HL-60 (cell line): ENCODE measurements around the gene SEC63.
A peak's percentile ranks its signal among the peaks of the same experiment; 100 is the strongest.
"Not testable (repeated sequence)": the region's sequence is repeated elsewhere in the genome, so short reads cannot be mapped to it uniquely, and the experiment has no call there.

ENCODE experiments used
- DNase-seq, 2 experiments: peaks; one replicate each; pipeline ENCODE4 v3.0.0-alpha.2; 2010 to 2020; ENCODE audit warnings: low read depth in 1 of 2, low spot score in 1 of 2
- H3K27ac ChIP-seq: fragments of 250-450 bp; sonication (Bioruptor Pico); replicated peaks from 2 replicates; pipeline ENCODE4 v1.5.1; 2020; ENCODE audit warnings: mild to moderate bottlenecking, moderate library complexity
- H3K27me3 ChIP-seq: fragments of 250-450 bp; sonication (Bioruptor Pico); 2 replicates; pipeline ENCODE4 v1.5.1; 2021; ENCODE audit warnings: mild to moderate bottlenecking, moderate library complexity; ENCODE audit not compliant: insufficient read depth, poor library complexity, severe bottlenecking
- H3K4me3 ChIP-seq: replicated peaks from 2 replicates; pipeline ENCODE4 v1.5.1; 2011; ENCODE audit warnings: mild to moderate bottlenecking, control low read depth, low read length; ENCODE audit not compliant: insufficient read depth
- CTCF ChIP-seq: IDR thresholded peaks from one replicate; pipeline ENCODE4 v1.5.1; 2011; ENCODE audit warnings: low read length, control low read depth, inconsistent platforms; ENCODE audit not compliant: insufficient read depth
- GABPA ChIP-seq: IDR thresholded peaks from 2 replicates; pipeline ENCODE4 v1.6.1; 2012; ENCODE audit warnings: low read depth
- POLR2AphosphoS5 ChIP-seq: IDR thresholded peaks from 2 replicates; pipeline ENCODE4 v1.6.1; 2012; ENCODE audit warnings: low read depth
- SPI1 ChIP-seq: IDR thresholded peaks from 2 replicates; pipeline ENCODE4 v1.6.1; 2012; ENCODE audit warnings: low read depth, mild to moderate bottlenecking, borderline replicate concordance
- TF ChIP-seq, protein P1 (sequence below): IDR thresholded peaks from 2 replicates; pipeline ENCODE4 v1.6.1; 2012; ENCODE audit warnings: low read depth; ENCODE audit not compliant: insufficient replicate concordance

Gene SEC63

DNA sequence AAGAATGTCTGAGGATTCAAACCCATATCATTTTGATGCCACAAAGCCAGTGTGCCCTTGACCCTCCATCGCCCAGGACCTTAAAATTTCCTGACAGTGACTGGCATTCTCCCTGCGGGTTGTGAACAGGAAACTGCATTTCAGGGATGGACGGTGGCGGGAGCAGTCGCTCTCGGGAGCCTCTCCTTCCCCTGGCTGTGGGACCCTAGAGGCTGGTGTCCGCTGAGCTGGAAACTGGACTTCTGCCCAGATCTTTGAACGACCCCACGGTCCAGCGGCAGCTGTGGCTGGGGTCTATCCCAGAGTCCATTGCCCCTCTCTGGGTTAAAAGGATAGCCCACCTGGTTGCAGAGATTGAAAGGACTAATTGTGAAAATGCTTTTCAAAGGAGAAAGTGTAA lies 1.4 kb upstream of the SEC63 start:
- Histone ChIP-seq H3K4me3 (no peak overlapping the region), H3K27me3 (no peaks in the 10 kb centered on the region), H3K27ac (no peak overlapping the region)
- no peak for DNase-seq
- no peak for TF ChIP-seq POLR2AphosphoS5
- TF ChIP-seq GABPA = no peak
- TF ChIP-seq SPI1 = no peak
- no peak for TF ChIP-seq CTCF
- TF ChIP-seq, protein P1, sequence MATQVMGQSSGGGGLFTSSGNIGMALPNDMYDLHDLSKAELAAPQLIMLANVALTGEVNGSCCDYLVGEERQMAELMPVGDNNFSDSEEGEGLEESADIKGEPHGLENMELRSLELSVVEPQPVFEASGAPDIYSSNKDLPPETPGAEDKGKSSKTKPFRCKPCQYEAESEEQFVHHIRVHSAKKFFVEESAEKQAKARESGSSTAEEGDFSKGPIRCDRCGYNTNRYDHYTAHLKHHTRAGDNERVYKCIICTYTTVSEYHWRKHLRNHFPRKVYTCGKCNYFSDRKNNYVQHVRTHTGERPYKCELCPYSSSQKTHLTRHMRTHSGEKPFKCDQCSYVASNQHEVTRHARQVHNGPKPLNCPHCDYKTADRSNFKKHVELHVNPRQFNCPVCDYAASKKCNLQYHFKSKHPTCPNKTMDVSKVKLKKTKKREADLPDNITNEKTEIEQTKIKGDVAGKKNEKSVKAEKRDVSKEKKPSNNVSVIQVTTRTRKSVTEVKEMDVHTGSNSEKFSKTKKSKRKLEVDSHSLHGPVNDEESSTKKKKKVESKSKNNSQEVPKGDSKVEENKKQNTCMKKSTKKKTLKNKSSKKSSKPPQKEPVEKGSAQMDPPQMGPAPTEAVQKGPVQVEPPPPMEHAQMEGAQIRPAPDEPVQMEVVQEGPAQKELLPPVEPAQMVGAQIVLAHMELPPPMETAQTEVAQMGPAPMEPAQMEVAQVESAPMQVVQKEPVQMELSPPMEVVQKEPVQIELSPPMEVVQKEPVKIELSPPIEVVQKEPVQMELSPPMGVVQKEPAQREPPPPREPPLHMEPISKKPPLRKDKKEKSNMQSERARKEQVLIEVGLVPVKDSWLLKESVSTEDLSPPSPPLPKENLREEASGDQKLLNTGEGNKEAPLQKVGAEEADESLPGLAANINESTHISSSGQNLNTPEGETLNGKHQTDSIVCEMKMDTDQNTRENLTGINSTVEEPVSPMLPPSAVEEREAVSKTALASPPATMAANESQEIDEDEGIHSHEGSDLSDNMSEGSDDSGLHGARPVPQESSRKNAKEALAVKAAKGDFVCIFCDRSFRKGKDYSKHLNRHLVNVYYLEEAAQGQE = no peak

GRCh38 chr6:107958689-107959362 lies 818 bp upstream of the SEC63 start:
- Histone ChIP-seq H3K27ac (peak overlapping the region; percentile 92), H3K4me3 (peak overlapping the region; percentile 53)
- H3K27me3 ChIP-seq, DNase-seq: not testable (repeated sequence)

GRCh38 chr6:107957308-107957908 lies 600 bp downstream of the SEC63 start:
- Histone ChIP-seq H3K4me3 (peak overlapping the region; percentile 53), H3K27me3 (no peaks in the 10 kb centered on the region), H3K27ac (peak overlapping the region; percentile 92)
- peak; percentile 39 to 81 for DNase-seq
- TF ChIP-seq POLR2AphosphoS5 = peak; percentile 56
- TF ChIP-seq CTCF = no peak
- TF ChIP-seq SPI1 = peak; percentile 89

DNA sequence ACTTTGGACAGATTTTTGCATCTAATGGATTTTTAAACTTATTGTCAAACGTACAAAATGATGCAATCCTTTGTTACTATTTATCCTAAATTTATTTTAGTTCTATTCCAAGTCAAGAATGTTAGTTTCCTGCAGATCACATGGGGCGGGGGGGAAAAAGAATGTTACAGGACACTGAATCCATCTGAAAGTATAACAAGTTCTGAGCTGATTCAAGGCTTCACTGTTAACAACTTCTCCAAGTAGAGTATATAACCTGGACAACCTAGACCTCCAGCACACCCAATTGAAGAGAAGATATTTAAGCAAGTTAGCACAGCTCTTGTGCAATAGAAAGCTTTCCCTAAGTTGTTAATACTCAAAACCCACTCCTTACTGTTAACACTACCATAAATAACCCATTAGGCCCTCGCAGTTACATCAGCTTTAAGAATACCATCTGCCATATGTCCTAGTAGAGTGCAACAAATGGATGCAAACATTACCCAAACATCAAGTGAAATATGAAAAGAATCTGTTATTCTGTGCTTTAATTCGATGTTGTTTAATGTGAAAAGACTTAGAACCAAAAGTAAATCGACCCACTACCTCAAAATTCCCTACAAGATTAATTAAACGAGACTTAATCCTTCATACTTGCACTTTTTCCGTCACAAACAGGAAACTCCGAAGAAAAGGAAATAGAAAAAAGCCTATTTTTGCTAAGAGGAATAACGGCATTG lies 1.3 kb downstream of the SEC63 start:
- no peaks in the 10 kb centered on the region for H3K27me3 ChIP-seq
- no peak for TF ChIP-seq CTCF
- TF ChIP-seq GABPA = no peak
- no peak for TF ChIP-seq SPI1
- TF ChIP-seq, protein P1 = no peak
- TF ChIP-seq POLR2AphosphoS5 = no peak
- peak; percentile 47 to 59 for DNase-seq
- H3K27ac ChIP-seq = peak overlapping the region; percentile 92
- peak overlapping the region; percentile 53 for H3K4me3 ChIP-seq
